WTC11 (cell line): ENCODE results near the gene ARPC1A. TPM values are rescaled to one million over a fixed set of nuclear protein-coding genes. Genes with fewer than 3 reads are reported as not detected.

ENCODE experiments used
- ATAC-seq: fragments of 200-7000 bp; cut with Tn5 transposase; 2 replicates; pipeline ENCODE4 v1.10.0; 2021; ENCODE audit warnings: mild to moderate bottlenecking, moderate library complexity
- CTCF ChIA-PET: fragments of 300-600 bp; sonication (Branson Sonifier 250); formaldehyde crosslinking; loops from one replicate; lab custom pipeline; 2021; ENCODE audit warnings: antibody characterized with exemption; lab: Charles Lee
- POLR2A ChIA-PET: fragments of 350-600 bp; sonication (Branson Sonifier 250); formaldehyde crosslinking; loops from one replicate; lab custom pipeline; 2021; ENCODE audit warnings: antibody characterized with exemption; lab: Charles Lee
- DNase-seq: peaks from one replicate; pipeline ENCODE4 v3.0.0; 2021; ENCODE audit warnings: low spot score
- H3K27ac Mint-ChIP-seq: 2 replicates; pipeline ENCODE4 v1.8.0; 2021; ENCODE audit warnings: mixed read lengths
- H3K27me3 Mint-ChIP-seq: 2 replicates; pipeline ENCODE4 v1.8.0; 2021; ENCODE audit warnings: low read depth, mild to moderate bottlenecking, moderate library complexity, mixed read lengths
- H3K36me3 Mint-ChIP-seq: 2 replicates; pipeline ENCODE4 v1.8.0; 2021; ENCODE audit warnings: mixed read lengths
- H3K4me1 Mint-ChIP-seq: 2 replicates; pipeline ENCODE4 v1.8.0; 2022; ENCODE audit warnings: mixed read lengths
- H3K4me3 Mint-ChIP-seq: 2 replicates; pipeline ENCODE4 v1.8.0; 2021; ENCODE audit warnings: mild to moderate bottlenecking, moderate library complexity, mixed read lengths
- H3K9me3 Mint-ChIP-seq: 2 replicates; pipeline ENCODE4 v1.8.0; 2021; ENCODE audit warnings: mixed read lengths
- ARID4B ChIP-seq: sonication (generic); formaldehyde crosslinking; IDR thresholded peaks from 2 replicates; pipeline ENCODE4 v1.8.0; 2023; ENCODE audit warnings: missing genetic modification reagents, mild to moderate bottlenecking, borderline replicate concordance
- CBFB ChIP-seq: sonication (generic); formaldehyde crosslinking; IDR thresholded peaks from 2 replicates; pipeline ENCODE4 v1.8.1; 2022; ENCODE audit warnings: mild to moderate bottlenecking, low read depth, missing genetic modification reagents
- CTCF ChIP-seq: fragments of 200-600 bp; IDR thresholded peaks from 2 replicates; pipeline ENCODE4 v1.8.0; 2022; ENCODE audit warnings: antibody characterized with exemption
- NFATC4 ChIP-seq: fragments of 250-450 bp; sonication (Bioruptor Pico); IDR thresholded peaks from 2 replicates; pipeline ENCODE4 v1.9.0; 2021; ENCODE audit warnings: mild to moderate bottlenecking
- SP1 ChIP-seq: sonication (generic); formaldehyde crosslinking; conservative IDR thresholded peaks from 2 replicates; pipeline ENCODE4 v1.8.1; 2022; ENCODE audit warnings: missing genetic modification reagents
- ZNF232 ChIP-seq: sonication (generic); formaldehyde crosslinking; IDR thresholded peaks from 2 replicates; pipeline ENCODE4 v1.8.0; 2022; ENCODE audit warnings: mild to moderate bottlenecking, missing genetic modification reagents
- ZNF423 ChIP-seq: fragments of 250-450 bp; sonication (Bioruptor Pico); IDR thresholded peaks from 2 replicates; pipeline ENCODE4 v2.1.2; 2022; ENCODE audit warnings: mild to moderate bottlenecking, moderate library complexity
- total RNA-seq: library from RNA; stranded (reverse); gene quantifications from 3 replicates; pipeline ENCODE4 v1.2.3, GENCODE V29; 2021
- TF ChIP-seq, protein P1 (sequence below): fragments of 250-450 bp; sonication (Bioruptor Pico); IDR thresholded peaks from 2 replicates; pipeline ENCODE4 v1.9.0; 2021; ENCODE audit warnings: mild to moderate bottlenecking, borderline replicate concordance
- TF ChIP-seq, protein P2 (sequence below): sonication (generic); formaldehyde crosslinking; IDR thresholded peaks from 2 replicates; pipeline ENCODE4 v1.8.0; 2022; ENCODE audit warnings: missing genetic modification reagents
- TF ChIP-seq, protein P3 (sequence below): sonication (generic); formaldehyde crosslinking; IDR thresholded peaks from 2 replicates; pipeline ENCODE4 v1.8.1; 2022; ENCODE audit warnings: missing genetic modification reagents, borderline replicate concordance

The ARPC1A gene
- total RNA-seq, 1 experiment from 2014 or later: 149 TPM

GRCh38 chr7:99312316-99313203 is 13.1 kb upstream of the ARPC1A start:
- peaks cover 3% of the 10 kb centered on the region; the same call in 1 of the 2 replicates for H3K36me3 Mint-ChIP-seq
- no peaks in the 10 kb centered on the region for H3K27me3 Mint-ChIP-seq
- DNase-seq: peak; percentile 75
- H3K9me3 Mint-ChIP-seq: peaks cover 9% of the 10 kb centered on the region
- POLR2A ChIA-PET: no interaction called here
- no peaks in the 10 kb centered on the region for H3K4me1 Mint-ChIP-seq
- H3K4me3 Mint-ChIP-seq: no peak overlapping the region
- TF ChIP-seq CTCF (peak; percentile 89), CBFB (CRISPR knock-in tag) (no peak)
- TF ChIP-seq, all 79 proteins: peak for 1
- CTCF ChIA-PET: interaction anchor here (0.6 to 3.3 kb wide), 2 partner anchors 97 to 276 kb away, joined by 3 to 14 read pairs; no protein-coding TSS in a partner anchor
- no peak overlapping the region for H3K27ac Mint-ChIP-seq
- peak; percentile 74 for ATAC-seq

GRCh38 chr7:99313204-99313573 is 12.5 kb upstream of the ARPC1A start:
- 0 out of 2 replicates have a peak, but pooled peaks have one; percentile 6 for TF ChIP-seq CTCF
- no peak for TF ChIP-seq NFATC4 (CRISPR knock-in tag)
- H3K9me3 Mint-ChIP-seq: peaks cover 9% of the 10 kb centered on the region
- DNase-seq (no peak), ATAC-seq (no peak)
- no peak overlapping the region for H3K4me3 Mint-ChIP-seq
- H3K4me1 Mint-ChIP-seq: no peaks in the 10 kb centered on the region
- ChIA-PET POLR2A (no interaction called here), CTCF (interaction anchor here (0.6 kb wide), 1 partner anchor 274 kb away, joined by 3 read pairs; no protein-coding TSS in a partner anchor)
- H3K36me3 Mint-ChIP-seq: peaks cover 3% of the 10 kb centered on the region; the same call in 1 of the 2 replicates
- no peaks in the 10 kb centered on the region for H3K27me3 Mint-ChIP-seq
- no peak overlapping the region for H3K27ac Mint-ChIP-seq

GRCh38 chr7:99314504-99314903 is 11.2 kb upstream of the ARPC1A start:
- DNase-seq: no peak
- ChIA-PET POLR2A (no interaction called here), CTCF (interaction anchor here (0.9 to 1.2 kb wide), 4 partner anchors 10 to 274 kb away, joined by 3 to 4 read pairs (median 3); no protein-coding TSS in a partner anchor)
- TF ChIP-seq ZNF423 (CRISPR knock-in tag) (no peak), ZNF232 (CRISPR knock-in tag) (no peak), ARID4B (no peak), SP1 (CRISPR knock-in tag) (no peak)
- TF ChIP-seq, protein P1, sequence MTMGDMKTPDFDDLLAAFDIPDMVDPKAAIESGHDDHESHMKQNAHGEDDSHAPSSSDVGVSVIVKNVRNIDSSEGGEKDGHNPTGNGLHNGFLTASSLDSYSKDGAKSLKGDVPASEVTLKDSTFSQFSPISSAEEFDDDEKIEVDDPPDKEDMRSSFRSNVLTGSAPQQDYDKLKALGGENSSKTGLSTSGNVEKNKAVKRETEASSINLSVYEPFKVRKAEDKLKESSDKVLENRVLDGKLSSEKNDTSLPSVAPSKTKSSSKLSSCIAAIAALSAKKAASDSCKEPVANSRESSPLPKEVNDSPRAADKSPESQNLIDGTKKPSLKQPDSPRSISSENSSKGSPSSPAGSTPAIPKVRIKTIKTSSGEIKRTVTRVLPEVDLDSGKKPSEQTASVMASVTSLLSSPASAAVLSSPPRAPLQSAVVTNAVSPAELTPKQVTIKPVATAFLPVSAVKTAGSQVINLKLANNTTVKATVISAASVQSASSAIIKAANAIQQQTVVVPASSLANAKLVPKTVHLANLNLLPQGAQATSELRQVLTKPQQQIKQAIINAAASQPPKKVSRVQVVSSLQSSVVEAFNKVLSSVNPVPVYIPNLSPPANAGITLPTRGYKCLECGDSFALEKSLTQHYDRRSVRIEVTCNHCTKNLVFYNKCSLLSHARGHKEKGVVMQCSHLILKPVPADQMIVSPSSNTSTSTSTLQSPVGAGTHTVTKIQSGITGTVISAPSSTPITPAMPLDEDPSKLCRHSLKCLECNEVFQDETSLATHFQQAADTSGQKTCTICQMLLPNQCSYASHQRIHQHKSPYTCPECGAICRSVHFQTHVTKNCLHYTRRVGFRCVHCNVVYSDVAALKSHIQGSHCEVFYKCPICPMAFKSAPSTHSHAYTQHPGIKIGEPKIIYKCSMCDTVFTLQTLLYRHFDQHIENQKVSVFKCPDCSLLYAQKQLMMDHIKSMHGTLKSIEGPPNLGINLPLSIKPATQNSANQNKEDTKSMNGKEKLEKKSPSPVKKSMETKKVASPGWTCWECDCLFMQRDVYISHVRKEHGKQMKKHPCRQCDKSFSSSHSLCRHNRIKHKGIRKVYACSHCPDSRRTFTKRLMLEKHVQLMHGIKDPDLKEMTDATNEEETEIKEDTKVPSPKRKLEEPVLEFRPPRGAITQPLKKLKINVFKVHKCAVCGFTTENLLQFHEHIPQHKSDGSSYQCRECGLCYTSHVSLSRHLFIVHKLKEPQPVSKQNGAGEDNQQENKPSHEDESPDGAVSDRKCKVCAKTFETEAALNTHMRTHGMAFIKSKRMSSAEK (CRISPR knock-in tag): no peak
- TF ChIP-seq, protein P2, sequence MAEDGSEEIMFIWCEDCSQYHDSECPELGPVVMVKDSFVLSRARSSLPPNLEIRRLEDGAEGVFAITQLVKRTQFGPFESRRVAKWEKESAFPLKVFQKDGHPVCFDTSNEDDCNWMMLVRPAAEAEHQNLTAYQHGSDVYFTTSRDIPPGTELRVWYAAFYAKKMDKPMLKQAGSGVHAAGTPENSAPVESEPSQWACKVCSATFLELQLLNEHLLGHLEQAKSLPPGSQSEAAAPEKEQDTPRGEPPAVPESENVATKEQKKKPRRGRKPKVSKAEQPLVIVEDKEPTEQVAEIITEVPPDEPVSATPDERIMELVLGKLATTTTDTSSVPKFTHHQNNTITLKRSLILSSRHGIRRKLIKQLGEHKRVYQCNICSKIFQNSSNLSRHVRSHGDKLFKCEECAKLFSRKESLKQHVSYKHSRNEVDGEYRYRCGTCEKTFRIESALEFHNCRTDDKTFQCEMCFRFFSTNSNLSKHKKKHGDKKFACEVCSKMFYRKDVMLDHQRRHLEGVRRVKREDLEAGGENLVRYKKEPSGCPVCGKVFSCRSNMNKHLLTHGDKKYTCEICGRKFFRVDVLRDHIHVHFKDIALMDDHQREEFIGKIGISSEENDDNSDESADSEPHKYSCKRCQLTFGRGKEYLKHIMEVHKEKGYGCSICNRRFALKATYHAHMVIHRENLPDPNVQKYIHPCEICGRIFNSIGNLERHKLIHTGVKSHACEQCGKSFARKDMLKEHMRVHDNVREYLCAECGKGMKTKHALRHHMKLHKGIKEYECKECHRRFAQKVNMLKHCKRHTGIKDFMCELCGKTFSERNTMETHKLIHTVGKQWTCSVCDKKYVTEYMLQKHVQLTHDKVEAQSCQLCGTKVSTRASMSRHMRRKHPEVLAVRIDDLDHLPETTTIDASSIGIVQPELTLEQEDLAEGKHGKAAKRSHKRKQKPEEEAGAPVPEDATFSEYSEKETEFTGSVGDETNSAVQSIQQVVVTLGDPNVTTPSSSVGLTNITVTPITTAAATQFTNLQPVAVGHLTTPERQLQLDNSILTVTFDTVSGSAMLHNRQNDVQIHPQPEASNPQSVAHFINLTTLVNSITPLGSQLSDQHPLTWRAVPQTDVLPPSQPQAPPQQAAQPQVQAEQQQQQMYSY (CRISPR knock-in tag): no peak
- TF ChIP-seq, protein P3, sequence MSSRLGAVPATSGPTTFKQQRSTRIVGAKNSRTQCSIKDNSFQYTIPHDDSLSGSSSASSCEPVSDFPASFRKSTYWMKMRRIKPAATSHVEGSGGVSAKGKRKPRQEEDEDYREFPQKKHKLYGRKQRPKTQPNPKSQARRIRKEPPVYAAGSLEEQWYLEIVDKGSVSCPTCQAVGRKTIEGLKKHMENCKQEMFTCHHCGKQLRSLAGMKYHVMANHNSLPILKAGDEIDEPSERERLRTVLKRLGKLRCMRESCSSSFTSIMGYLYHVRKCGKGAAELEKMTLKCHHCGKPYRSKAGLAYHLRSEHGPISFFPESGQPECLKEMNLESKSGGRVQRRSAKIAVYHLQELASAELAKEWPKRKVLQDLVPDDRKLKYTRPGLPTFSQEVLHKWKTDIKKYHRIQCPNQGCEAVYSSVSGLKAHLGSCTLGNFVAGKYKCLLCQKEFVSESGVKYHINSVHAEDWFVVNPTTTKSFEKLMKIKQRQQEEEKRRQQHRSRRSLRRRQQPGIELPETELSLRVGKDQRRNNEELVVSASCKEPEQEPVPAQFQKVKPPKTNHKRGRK (CRISPR knock-in tag): no peak

More at GRCh38 chr7:99314504-99314903, 11.2 kb upstream of the ARPC1A start:
- Mint-ChIP-seq H3K4me3 (no peak overlapping the region), H3K4me1 (no peaks in the 10 kb centered on the region), H3K36me3 (peaks cover 3% of the 10 kb centered on the region; the same call in 1 of the 2 replicates), H3K9me3 (peaks cover 17% of the 10 kb centered on the region), H3K27me3 (no peaks in the 10 kb centered on the region), H3K27ac (no peak overlapping the region)
- ATAC-seq: peak; percentile 52
